Motor neuron (in vitro differentiated cells): ENCODE measurements around the gene NHS. TPM values are rescaled to one million over a fixed set of nuclear protein-coding genes. Genes with fewer than 3 reads are reported as not detected.

Source experiments
- ATAC-seq, 8 experiments: fragments of 200-7000 bp; cut with Tn5 transposase; replicated peaks in 6 of 8; 2 replicates each; pipeline ENCODE4 v1.8.0; 2021; ENCODE audit warnings: mild to moderate bottlenecking in 8 of 8, moderate library complexity in 8 of 8
- H3K27ac ChIP-seq, 2 donors: fragments of 250-450 bp; sonication (Bioruptor Pico); 2 replicates each; pipeline ENCODE4 v1.9.0; 2021; ENCODE audit warnings: antibody characterized with exemption in 2 of 2, mild to moderate bottlenecking in 2 of 2, moderate library complexity in 1 of 2
- H3K4me1 ChIP-seq, 2 donors: fragments of 250-450 bp; sonication (Bioruptor Pico); replicated peaks in 1 of 2; 2 replicates each; pipeline ENCODE4 v1.6.1; 2021; ENCODE audit warnings: antibody characterized with exemption in 2 of 2, mild to moderate bottlenecking in 2 of 2, moderate library complexity in 1 of 2
- H3K4me3 ChIP-seq, 5 donors: fragments of 250-450 bp; sonication (Bioruptor Pico); 2 replicates each; pipeline ENCODE4 v1.9.0; 2021; ENCODE audit warnings: antibody characterized with exemption in 5 of 5, mild to moderate bottlenecking in 5 of 5, moderate library complexity in 4 of 5
- WGBS, 10 experiments: fragments of 450-650 bp; shearing (Covaris generic); methylation state at CpG; one replicate each; pipeline ENCODE4 v1.0.0; 2022; 5-methylcytosine and 5-hydroxymethylcytosine counted together
- in situ Hi-C, 9 experiments: fragments of 400-800 bp; cut with MboI; loops; one replicate each; pipeline ENCODE4 v1.15.0; 2021; ENCODE audit warnings: low sequenced_read_pairs in 9 of 9, low pct_unique_long_range_greater_than_20kb in 2 of 9; ENCODE audit not compliant: unreplicated experiment in 9 of 9
- total RNA-seq, 8 experiments: library from RNA; unstranded; fragments of 300-600 nt; gene quantifications; 2 replicates each; pipeline versions ENCODE4 v1.2.3 to v1.2.4, GENCODE V29; 2022

Gene NHS
- total RNA-seq, 8 experiments from 2014 or later, result 0.21 to 19.5 (median 7.0) TPM

DNA sequence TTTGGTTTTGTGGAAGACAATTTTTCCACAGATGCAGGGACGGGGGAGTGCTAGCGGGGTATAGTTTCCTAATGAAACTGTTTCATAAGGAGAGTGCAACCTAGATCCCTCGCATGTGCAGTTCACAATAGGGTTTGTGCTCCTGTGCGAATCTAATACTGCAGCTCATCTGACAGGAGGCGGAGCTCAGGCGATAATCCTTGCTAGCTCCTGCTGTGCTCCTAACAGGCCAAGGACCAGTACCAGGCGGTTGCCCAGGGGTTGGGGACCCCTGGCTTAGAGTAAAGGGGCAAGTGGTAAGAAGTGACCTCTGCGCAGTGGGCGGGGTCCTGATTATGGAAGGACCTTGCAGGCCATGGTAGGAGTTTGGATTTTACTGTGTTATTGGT, 366.1 kb downstream of the NHS start:
- Histone ChIP-seq H3K4me3 (no peak overlapping the region), H3K27ac (no peak overlapping the region), H3K4me1 (peaks cover 4% of the 10 kb centered on the region in 2 donors)
- WGBS, 10 experiments, result 20 to 80% (median 44%) methylated on average over 1 to 8 of the region's 9 CpGs; no CpG with 5 or more reads in 7 of the 10 experiments
- ATAC-seq, result no peak
- in situ Hi-C loops, result no loop called here

- 0 to 100% (median 18%) methylated on average over 1 to 2 of the region's 2 CpGs; no CpG with 5 or more reads in 6 of the 10 experiments for WGBS, 10 experiments
- no peak overlapping the region for H3K4me3 ChIP-seq
- H3K27ac ChIP-seq, result no peak overlapping the region
- in situ Hi-C loops, result no loop called here
- ATAC-seq, result no peak
- H3K4me1 ChIP-seq, result peaks cover 0 to 4% of the 10 kb centered on the region in 2 donors
Measured at GRCh38 chrX:17743913-17744312, 368.9 kb downstream of the NHS start.

- ATAC-seq, result no peak
- Histone ChIP-seq H3K4me1 (peaks cover 0 to 2% of the 10 kb centered on the region in 2 donors), H3K27ac (no peak overlapping the region), H3K4me3 (no peak overlapping the region)
- in situ Hi-C loops, result no loop called here
- 29 to 90% (median 80%) methylated on average over 1 to 2 of the region's 2 CpGs; no CpG with 5 or more reads in 4 of the 10 experiments for WGBS, 10 experiments
Measured at GRCh38 chrX:17744896-17745523, 370.0 kb downstream of the NHS start.

- Histone ChIP-seq H3K4me1 (no peaks in the 10 kb centered on the region), H3K27ac (no peak overlapping the region), H3K4me3 (no peak overlapping the region)
- no peak for ATAC-seq
- in situ Hi-C loops, result no loop called here
- 61 to 90% methylated on average over 2 to 3 of the region's 5 CpGs; no CpG with 5 or more reads in 8 of the 10 experiments for WGBS, 10 experiments
Measured at GRCh38 chrX:17747692-17748091, 372.7 kb downstream of the NHS start.

- Histone ChIP-seq H3K27ac (no peak overlapping the region), H3K4me3 (no peak overlapping the region), H3K4me1 (no peaks in the 10 kb centered on the region)
- 16 to 71% methylated on average over 5 of the region's 5 CpGs; no CpG with 5 or more reads in 8 of the 10 experiments for WGBS, 10 experiments
- in situ Hi-C loops, result no loop called here
- ATAC-seq, result no peak
Measured at GRCh38 chrX:17748684-17749083, 373.7 kb downstream of the NHS start.

GRCh38 chrX:17750436-17750835, 375.4 kb downstream of the NHS start:
- Histone ChIP-seq H3K27ac (no peak overlapping the region), H3K4me3 (no peak overlapping the region), H3K4me1 (no peaks in the 10 kb centered on the region)
- in situ Hi-C loops, result loop anchor here in 1 of 9 experiments (25.0 kb wide), 1 partner anchor 462 kb away; the partner anchor contains the start of gene BEND2
- 40 to 100% (median 93%) methylated on average over 2 to 3 of the region's 3 CpGs; no CpG with 5 or more reads in 7 of the 10 experiments for WGBS, 10 experiments
- ATAC-seq, result peak in 2 of 8 experiments; percentile 26 to 50

GRCh38 chrX:17758382-17758781, 383.4 kb downstream of the NHS start:
- in situ Hi-C loops, result loop anchor here in 1 of 9 experiments (25.0 kb wide), 1 partner anchor 454 kb away; the partner anchor contains the start of gene BEND2
- Histone ChIP-seq H3K4me1 (no peaks in the 10 kb centered on the region), H3K27ac (no peak overlapping the region), H3K4me3 (no peak overlapping the region)
- no peak for ATAC-seq
- 20 to 80% (median 61%) methylated on average over 1 to 2 of the region's 2 CpGs; no CpG with 5 or more reads in 6 of the 10 experiments for WGBS, 10 experiments

- ATAC-seq, result peak in 1 of 8 experiments; percentile 25
- 40% methylated on average over 1 of the region's 1 CpG; no CpG with 5 or more reads in 9 of the 10 experiments for WGBS, 10 experiments
- H3K4me3 ChIP-seq, result no peak overlapping the region
- no peaks in the 10 kb centered on the region for H3K4me1 ChIP-seq
- no peak overlapping the region for H3K27ac ChIP-seq
- in situ Hi-C loops, result loop anchor here in 1 of 9 experiments (25.0 kb wide), 1 partner anchor 452 kb away; the partner anchor contains the start of gene BEND2
Measured at GRCh38 chrX:17759990-17760389, 385.0 kb downstream of the NHS start.

DNA sequence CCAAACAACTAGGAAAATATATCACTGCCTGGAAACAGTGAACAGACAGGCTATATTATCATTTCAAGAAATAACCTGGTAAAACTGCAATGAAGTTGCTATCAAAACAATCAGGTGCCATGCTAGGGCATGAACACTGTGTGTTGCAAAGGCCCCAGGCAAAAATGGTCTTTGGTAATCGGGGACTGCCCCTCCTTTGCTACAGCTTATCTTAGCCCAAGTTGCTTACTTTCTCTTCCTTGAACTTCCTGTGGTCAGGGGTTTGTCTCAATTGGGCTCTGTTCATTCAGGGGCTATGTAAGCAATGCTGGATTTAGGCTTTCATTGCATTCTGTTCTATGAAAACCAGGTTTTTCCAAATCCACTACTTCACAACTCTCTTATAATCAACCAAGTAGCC, 392.7 kb downstream of the NHS start:
- no peak for ATAC-seq
- in situ Hi-C loops, result loop anchor here in 1 of 9 experiments (25.0 kb wide), 1 partner anchor 445 kb away; the partner anchor contains the start of gene BEND2
- Histone ChIP-seq H3K27ac (no peak overlapping the region), H3K4me3 (no peak overlapping the region), H3K4me1 (no peaks in the 10 kb centered on the region)
- WGBS, 10 experiments, result 17% methylated on average over 1 of the region's 1 CpG; no CpG with 5 or more reads in 9 of the 10 experiments

GRCh38 chrX:17768997-17769396, 394.0 kb downstream of the NHS start:
- Histone ChIP-seq H3K4me3 (no peak overlapping the region), H3K4me1 (no peaks in the 10 kb centered on the region), H3K27ac (no peak overlapping the region)
- in situ Hi-C loops, result loop anchor here in 1 of 9 experiments (25.0 kb wide), 1 partner anchor 443 kb away; the partner anchor contains the start of gene BEND2
- no peak for ATAC-seq
- 75% methylated on average over 1 of the region's 5 CpGs; no CpG with 5 or more reads in 9 of the 10 experiments for WGBS, 10 experiments

DNA sequence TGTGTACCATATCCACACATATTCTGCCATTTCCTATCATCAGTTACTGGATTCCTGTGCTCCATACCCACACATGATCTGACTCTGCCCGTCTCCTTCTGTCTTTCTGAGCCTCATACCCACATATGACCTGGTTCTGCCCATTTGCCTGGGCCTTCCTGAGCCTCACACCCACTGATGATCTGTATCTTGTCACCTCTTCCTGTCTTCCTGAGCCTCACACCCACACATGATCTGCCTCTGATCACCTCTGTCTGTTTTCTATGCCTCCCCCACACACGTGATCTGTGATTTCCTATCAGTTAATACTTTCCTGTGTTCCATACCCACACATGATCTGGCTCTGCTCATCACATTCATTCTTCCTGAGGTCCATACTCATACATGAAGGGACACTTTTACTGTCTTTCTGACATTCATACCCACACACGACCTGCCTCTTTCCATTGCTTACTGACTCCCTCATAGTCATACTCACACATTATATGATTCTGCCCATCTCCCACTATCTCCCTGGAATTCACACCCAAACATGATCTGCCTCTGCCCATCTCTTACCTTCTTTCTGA, 394.8 kb downstream of the NHS start:
- 0 to 60% (median 17%) methylated on average over 1 of the region's 3 CpGs; no CpG with 5 or more reads in 7 of the 10 experiments for WGBS, 10 experiments
- no peak for ATAC-seq
- no peak overlapping the region for H3K27ac ChIP-seq
- in situ Hi-C loops, result loop anchor here in 1 of 9 experiments (25.0 kb wide), 1 partner anchor 443 kb away; the partner anchor contains the start of gene BEND2
- no peak overlapping the region for H3K4me3 ChIP-seq
- no peaks in the 10 kb centered on the region for H3K4me1 ChIP-seq

DNA sequence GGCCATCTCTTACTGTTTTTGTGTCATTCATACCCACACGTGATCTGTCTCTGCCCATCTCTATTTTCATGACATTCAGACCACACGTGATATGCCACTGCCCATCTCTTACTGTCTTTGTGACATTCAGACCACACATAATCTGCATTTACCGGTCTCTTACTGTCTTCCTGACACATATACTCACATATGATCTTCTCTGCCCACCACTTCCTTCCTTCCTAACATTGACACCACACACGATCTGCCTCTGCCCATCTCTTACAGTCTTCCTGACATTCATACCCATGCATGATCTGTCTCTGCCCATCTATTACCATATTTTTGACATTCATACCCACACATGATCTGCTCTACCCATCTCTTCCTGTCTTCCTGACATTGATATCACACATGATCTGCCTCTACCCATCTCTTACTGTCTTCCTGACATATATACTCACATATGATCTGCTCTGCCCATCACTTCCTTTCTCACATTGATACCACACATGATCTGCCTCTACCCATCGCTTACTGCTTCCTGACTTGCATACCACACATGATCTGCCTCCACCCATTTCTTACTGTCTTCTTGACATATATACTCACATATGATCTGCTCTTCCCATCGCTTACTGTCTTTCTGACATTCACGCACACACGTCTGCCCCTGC, 398.3 kb downstream of the NHS start:
- Histone ChIP-seq H3K4me1 (no peaks in the 10 kb centered on the region), H3K4me3 (no peak overlapping the region), H3K27ac (no peak overlapping the region)
- ATAC-seq, result no peak
- WGBS, 10 experiments, result 0 to 90% (median 49%) methylated on average over 2 to 6 of the region's 8 CpGs; no CpG with 5 or more reads in 2 of the 10 experiments
- in situ Hi-C loops, result loop anchor here in 1 of 9 experiments (25.0 kb wide), 1 partner anchor 439 kb away; the partner anchor contains the start of gene BEND2

DNA sequence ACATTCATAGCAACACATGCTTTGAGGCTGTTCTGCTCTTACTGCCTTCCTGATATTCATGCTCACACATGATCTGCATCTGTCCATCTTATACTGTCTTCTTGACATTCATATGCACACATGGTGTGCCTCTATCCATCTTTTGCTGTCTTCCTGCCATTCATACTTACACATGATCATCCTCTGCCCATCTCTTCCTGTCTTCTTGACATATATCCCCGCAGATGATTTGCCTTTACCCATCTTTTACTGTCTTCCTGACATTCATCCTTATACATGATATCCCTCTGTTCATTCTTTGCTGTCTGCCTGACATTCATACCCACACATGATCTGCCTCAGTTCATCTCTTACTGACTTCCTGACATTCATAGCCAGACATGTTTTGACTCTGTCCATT, 399.1 kb downstream of the NHS start:
- 0 to 100% (median 50%) methylated on average over 1 of the region's 1 CpG; no CpG with 5 or more reads in 5 of the 10 experiments for WGBS, 10 experiments
- ATAC-seq, result no peak
- in situ Hi-C loops, result loop anchor here in 1 of 9 experiments (25.0 kb wide), 1 partner anchor 438 kb away; the partner anchor contains the start of gene BEND2
- no peak overlapping the region for H3K27ac ChIP-seq
- H3K4me3 ChIP-seq, result no peak overlapping the region
- H3K4me1 ChIP-seq, result no peaks in the 10 kb centered on the region
